DMS53 treated with DMSO at 0.1 percent for 48 hours (cell line): Measurements from ENCODE around the gene FNDC3B.

ENCODE experiments used
- DNase-seq: peaks from one replicate; lab custom pipeline; 2025; ENCODE audit not compliant: unreplicated experiment; lab: John Stamatoyannopoulos, UW

Gene FNDC3B

GRCh38 chr3:172437713-172438112, 398.3 kb downstream of the FNDC3B start:
- no peak for DNase-seq

DNA sequence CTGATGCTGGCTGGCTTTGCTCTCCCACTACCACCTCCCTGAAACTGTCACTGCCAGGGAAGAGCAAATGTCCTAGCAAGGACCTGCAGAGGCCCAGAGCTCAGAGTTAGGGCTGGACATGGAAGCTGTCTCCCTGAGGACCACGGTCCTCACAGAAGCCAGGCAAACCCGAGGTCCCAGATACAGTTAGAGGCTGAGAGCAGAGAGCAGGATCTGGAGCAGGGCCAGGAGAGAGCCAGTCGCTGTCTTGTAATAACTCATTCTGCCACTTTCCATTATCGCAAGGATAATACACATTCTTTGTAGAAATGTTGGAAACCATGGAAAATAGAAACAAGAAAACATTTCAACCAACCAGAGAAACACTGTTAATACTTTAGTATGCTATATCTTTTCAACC, 398.8 kb downstream of the FNDC3B start:
- no peak for DNase-seq

DNA sequence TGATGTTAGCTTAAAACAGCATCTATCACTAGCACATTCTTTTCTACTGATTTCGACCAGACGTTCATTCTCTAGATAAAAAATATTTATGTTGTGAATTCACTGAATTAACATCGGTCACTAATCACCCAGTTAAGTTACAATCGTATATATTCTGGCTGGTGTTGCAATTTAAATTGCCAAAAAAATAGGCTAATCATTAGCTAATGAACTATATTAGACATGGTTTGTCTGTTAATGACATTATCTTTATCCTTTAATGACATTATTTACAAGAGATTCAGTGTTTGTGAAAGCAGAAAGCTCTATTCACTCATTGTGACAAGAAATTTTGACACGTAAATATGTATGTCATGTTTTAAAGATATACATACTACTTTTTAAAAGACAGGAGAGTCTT, 402.2 kb downstream of the FNDC3B start:
- no peak for DNase-seq

GRCh38 chr3:172442606-172443005, 403.2 kb downstream of the FNDC3B start:
- no peak for DNase-seq

GRCh38 chr3:172444821-172445220, 405.4 kb downstream of the FNDC3B start:
- no peak for DNase-seq

GRCh38 chr3:172446198-172446597, 406.8 kb downstream of the FNDC3B start:
- no peak for DNase-seq

DNA sequence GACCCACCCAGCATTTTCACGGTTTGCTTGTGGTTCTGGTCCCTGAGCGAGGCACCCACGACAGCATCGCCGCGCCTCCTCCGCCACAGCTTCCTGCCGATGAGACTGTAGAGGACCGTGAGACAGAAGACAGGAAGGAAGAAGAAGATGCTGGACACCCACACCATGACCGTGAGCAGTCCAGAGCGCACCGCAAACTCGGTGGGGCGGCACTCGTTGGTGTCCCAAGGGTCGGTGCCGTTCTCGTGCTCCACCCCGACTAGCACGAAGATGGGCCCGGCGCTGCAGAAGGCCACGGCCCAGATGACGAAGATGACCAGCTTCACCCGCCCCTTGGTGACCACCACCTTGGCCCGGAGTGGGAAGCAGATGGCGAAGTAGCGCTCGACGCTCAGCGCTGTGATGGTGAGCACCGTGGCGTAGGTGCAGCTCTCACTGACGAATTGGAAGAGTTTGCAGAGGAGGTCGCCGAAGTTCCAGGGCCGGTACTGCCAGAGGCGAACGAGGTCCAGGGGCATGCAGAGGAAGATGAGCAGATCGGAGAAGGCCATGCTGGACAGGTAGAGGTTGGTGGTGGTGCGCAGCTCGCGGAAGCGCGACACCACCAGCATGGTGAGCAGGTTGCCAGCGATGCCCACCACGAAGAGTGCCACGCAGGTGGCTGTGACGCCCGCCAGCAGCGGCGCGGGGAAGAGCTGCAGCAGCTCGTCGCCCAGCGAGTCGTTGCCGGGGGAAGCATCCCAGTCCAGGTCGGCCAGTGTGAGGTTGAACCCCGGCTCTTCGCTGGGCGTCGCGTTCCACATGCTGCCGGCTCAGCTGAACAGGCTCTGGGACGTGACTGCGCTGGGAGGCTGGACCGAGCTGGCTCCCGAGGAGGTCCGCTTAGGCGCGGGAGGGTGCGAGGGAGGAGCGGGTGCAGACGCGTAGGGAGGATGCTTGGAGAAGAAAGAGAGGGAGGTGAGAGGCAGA, 408.5 kb downstream of the FNDC3B start, which contains the start of gene GHSR:
Gene GHSR (minus strand): TSS at position 846 of the 969 bp plus-strand sequence. CDS start 43 bp downstream, at position 803.
- DNase-seq, result no peak

- no peak for DNase-seq
Observed at GRCh38 chr3:172448661-172449465, 409.5 kb downstream of the FNDC3B start.

- no peak for DNase-seq
Observed at GRCh38 chr3:172449466-172450149, 410.2 kb downstream of the FNDC3B start.
